Measurements from ENCODE around the gene CEMIP2. TPM values are rescaled to one million over a fixed set of nuclear protein-coding genes. Genes with fewer than 3 reads are reported as not detected.

Gene CEMIP2
- total RNA-seq, 4 donors from 2014 or later = 7.4 to 50.7 (median 30.5) TPM

GRCh38 chr9:71729816-71730526 lies 38.3 kb downstream of the CEMIP2 start:
- no peaks in the 10 kb centered on the region for H3K36me3 ChIP-seq
- H3K9me3 ChIP-seq = no peaks in the 10 kb centered on the region
- no peaks in the 10 kb centered on the region for H3K4me1 ChIP-seq
- no peak for DNase-seq
- intact Hi-C loops (cut with DNase I; ENCODE audit: low total_unique reads) = no loop called here
- no peak overlapping the region for H3K27ac ChIP-seq
- TF ChIP-seq CTCF (IDR thresholded peaks at IDR 0.05) = no peak
- no peak for TF ChIP-seq POLR2A (IDR thresholded peaks at IDR 0.05)
- no peaks in the 10 kb centered on the region for H3K27me3 ChIP-seq
- H3K4me3 ChIP-seq = no peak overlapping the region

- intact Hi-C loops (cut with DNase I; ENCODE audit: low total_unique reads) = no loop called here
- Histone ChIP-seq H3K4me1 (no peaks in the 10 kb centered on the region), H3K27ac (no peak overlapping the region), H3K9me3 (no peaks in the 10 kb centered on the region), H3K27me3 (no peaks in the 10 kb centered on the region), H3K4me3 (no peak overlapping the region), H3K36me3 (no peaks in the 10 kb centered on the region)
- DNase-seq = no peak
- TF ChIP-seq CTCF (IDR thresholded peaks at IDR 0.05) = no peak
- no peak for TF ChIP-seq POLR2A (IDR thresholded peaks at IDR 0.05)
Measured at GRCh38 chr9:71726723-71727122, 41.6 kb downstream of the CEMIP2 start.

GRCh38 chr9:71725590-71726338 lies 42.5 kb downstream of the CEMIP2 start:
- no peaks in the 10 kb centered on the region for H3K27me3 ChIP-seq
- no peak overlapping the region for H3K4me3 ChIP-seq
- no peaks in the 10 kb centered on the region for H3K4me1 ChIP-seq
- no peaks in the 10 kb centered on the region for H3K9me3 ChIP-seq
- intact Hi-C loops (cut with DNase I; ENCODE audit: low total_unique reads) = no loop called here
- H3K27ac ChIP-seq = no peak overlapping the region
- no peaks in the 10 kb centered on the region for H3K36me3 ChIP-seq
- TF ChIP-seq CTCF (IDR thresholded peaks at IDR 0.05) (no peak), POLR2A (IDR thresholded peaks at IDR 0.05) (no peak)
- DNase-seq = no peak

GRCh38 chr9:71721855-71722254 lies 46.5 kb downstream of the CEMIP2 start:
- DNase-seq = no peak
- Histone ChIP-seq H3K27ac (no peak overlapping the region), H3K36me3 (no peaks in the 10 kb centered on the region), H3K4me3 (no peak overlapping the region), H3K27me3 (no peaks in the 10 kb centered on the region), H3K4me1 (no peaks in the 10 kb centered on the region), H3K9me3 (no peaks in the 10 kb centered on the region)
- intact Hi-C loops (cut with DNase I; ENCODE audit: low total_unique reads) = no loop called here
- TF ChIP-seq CTCF (IDR thresholded peaks at IDR 0.05) = no peak
- TF ChIP-seq POLR2A (IDR thresholded peaks at IDR 0.05) = no peak

DNA sequence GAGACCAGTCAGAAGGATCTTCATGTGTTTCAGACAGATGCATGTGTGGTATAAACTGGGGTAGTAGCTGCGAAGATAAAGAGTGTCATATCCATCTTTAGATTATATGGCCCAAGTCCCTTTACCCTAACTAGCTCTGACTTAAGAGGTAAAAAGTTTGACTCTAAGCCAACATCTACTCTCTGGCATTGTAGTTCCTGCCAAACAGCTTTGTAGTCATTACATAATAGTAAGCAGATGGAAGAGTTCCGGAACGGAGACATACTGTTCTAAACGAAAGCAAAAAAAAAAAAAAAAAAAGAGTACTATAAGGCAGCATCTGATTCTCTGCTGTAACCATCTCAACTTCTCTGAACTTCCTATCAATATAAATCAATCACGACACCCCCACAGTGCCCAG lies 48.8 kb downstream of the CEMIP2 start:
- TF ChIP-seq CTCF (IDR thresholded peaks at IDR 0.05) (no peak), POLR2A (IDR thresholded peaks at IDR 0.05) (no peak)

More for the DNA sequence above, 48.8 kb downstream of the CEMIP2 start:
- no peak overlapping the region for H3K27ac ChIP-seq
- H3K4me1 ChIP-seq = no peaks in the 10 kb centered on the region
- no peaks in the 10 kb centered on the region for H3K27me3 ChIP-seq
- no peak for DNase-seq
- H3K36me3 ChIP-seq = no peaks in the 10 kb centered on the region
- intact Hi-C loops (cut with DNase I; ENCODE audit: low total_unique reads) = no loop called here
- no peak overlapping the region for H3K4me3 ChIP-seq
- H3K9me3 ChIP-seq = no peaks in the 10 kb centered on the region

All from uterus (tissue), 4 donors.